T-helper 17 cell (primary cell): ENCODE measurements around the gene JPH2. TPM values are rescaled to one million over a fixed set of nuclear protein-coding genes. Genes with fewer than 3 reads are reported as not detected.
A peak's percentile ranks its signal among the peaks of the same experiment; 100 is the strongest.

Source experiments
- ATAC-seq: fragments of 150-1000 bp; cut with Tn5 transposase; 2 replicates; pipeline ENCODE4 v1.10.0; 2021; ENCODE audit warnings: mild to moderate bottlenecking, moderate library complexity
- DNase-seq, 3 donors: peaks; one replicate each; pipeline versions ENCODE4 v3.0.0 to v3.0.0-alpha.2; 2020 to 2021
- H3K9me3 ChIP-seq: one replicate; pipeline ENCODE4 v1.7.0; 2013; ENCODE audit warnings: low read length, mild to moderate bottlenecking; ENCODE audit not compliant: control insufficient read depth, poor library complexity, severe bottlenecking
- H3K27ac Mint-ChIP-seq: one replicate; pipeline ENCODE4 v1.8.0; 2022; ENCODE audit warnings: mild to moderate bottlenecking, moderate library complexity, mixed read lengths
- H3K27me3 Mint-ChIP-seq: one replicate; pipeline ENCODE4 v1.8.0; 2022; ENCODE audit warnings: mixed read lengths
- H3K36me3 Mint-ChIP-seq: one replicate; pipeline ENCODE4 v1.8.0; 2022; ENCODE audit warnings: low read depth, mixed read lengths
- H3K4me1 Mint-ChIP-seq: one replicate; pipeline ENCODE4 v1.8.0; 2022; ENCODE audit warnings: mild to moderate bottlenecking, mixed read lengths
- H3K4me3 Mint-ChIP-seq: one replicate; pipeline ENCODE4 v1.8.0; 2022; ENCODE audit warnings: mild to moderate bottlenecking, moderate library complexity, mixed read lengths
- total RNA-seq, 4 donors: library from RNA in 2 of 4; stranded (reverse) in 2 of 4; gene quantifications; one replicate each; pipeline ENCODE4 v1.2.3 and lab custom pipeline; 2022 to 2026

JPH2 gene
- total RNA-seq, 2 donors from 2014 or later: not detected

DNA sequence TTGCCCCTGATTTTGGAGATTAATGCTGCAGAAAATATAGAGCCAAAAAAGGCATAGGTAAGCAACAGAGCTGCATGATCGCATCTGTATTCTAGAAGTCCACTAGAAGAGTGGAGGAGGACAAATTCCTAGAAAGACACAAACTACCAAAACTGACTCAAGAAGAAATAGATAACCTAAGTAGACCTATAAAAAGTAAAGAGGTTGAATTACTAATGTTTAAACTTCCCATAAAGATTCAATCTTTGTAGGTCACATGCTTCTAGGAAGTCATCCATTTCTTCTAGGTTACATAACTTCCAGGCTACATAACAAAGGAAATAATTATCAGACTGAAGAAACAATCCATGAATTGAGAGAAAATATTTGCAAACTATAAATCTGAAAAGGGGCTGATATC is 84.4 kb downstream of the JPH2 start:
- H3K27me3 Mint-ChIP-seq: peaks cover 64% of the 10 kb centered on the region
- H3K4me1 Mint-ChIP-seq: no peaks in the 10 kb centered on the region
- peaks cover 2% of the 10 kb centered on the region for H3K36me3 Mint-ChIP-seq
- peaks cover 2% of the 10 kb centered on the region for H3K9me3 ChIP-seq
- DNase-seq (no peak), ATAC-seq (no peak)
- no peak overlapping the region for H3K4me3 Mint-ChIP-seq
- H3K27ac Mint-ChIP-seq: no peak overlapping the region

DNA sequence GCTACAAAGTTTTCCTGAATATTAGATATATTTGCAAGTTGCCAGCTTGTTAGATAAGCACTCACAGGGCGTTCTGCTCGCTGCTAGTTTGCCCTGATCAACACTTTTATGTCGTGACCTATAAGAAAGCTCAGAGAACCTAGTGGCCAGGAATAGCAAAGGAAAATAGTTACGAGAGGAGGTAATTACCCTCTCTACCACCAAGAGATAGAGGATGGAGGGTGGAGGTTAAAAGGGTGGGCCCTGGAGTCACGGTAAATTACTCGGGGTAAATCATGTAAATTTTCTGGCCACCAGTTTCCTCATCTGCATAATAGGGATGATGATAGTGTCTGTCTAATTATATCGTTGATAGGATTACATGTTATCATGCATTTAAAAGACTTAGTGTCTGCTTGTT is 87.2 kb downstream of the JPH2 start:
- no peak overlapping the region for H3K27ac Mint-ChIP-seq
- peaks cover 66% of the 10 kb centered on the region for H3K27me3 Mint-ChIP-seq
- H3K4me1 Mint-ChIP-seq: no peaks in the 10 kb centered on the region
- DNase-seq (no peak), ATAC-seq (no peak)
- H3K36me3 Mint-ChIP-seq: peaks cover 2% of the 10 kb centered on the region
- H3K4me3 Mint-ChIP-seq: no peak overlapping the region
- H3K9me3 ChIP-seq: no peaks in the 10 kb centered on the region

DNA sequence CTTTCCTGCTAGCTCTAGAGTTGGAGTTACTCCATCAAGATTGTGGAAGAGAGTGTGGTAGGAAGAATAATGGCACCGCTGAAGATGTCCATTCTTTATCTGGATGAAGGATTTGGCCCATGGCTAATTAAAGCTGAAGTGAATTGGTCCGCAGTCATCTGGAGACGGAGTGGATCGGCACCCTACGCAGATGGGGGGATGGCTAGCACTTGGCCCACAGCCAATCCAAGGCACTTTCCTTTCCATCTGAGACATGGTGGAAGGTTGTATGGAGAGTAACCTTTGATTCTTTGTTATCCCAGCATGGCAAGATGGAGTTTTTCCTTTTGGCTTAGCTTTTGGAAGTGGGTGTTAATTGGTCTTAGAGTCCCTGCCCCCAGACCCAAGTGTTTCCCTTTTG is 88.3 kb downstream of the JPH2 start:
- Mint-ChIP-seq H3K27ac (no peak overlapping the region), H3K4me3 (no peak overlapping the region), H3K27me3 (peaks cover 64% of the 10 kb centered on the region), H3K4me1 (no peaks in the 10 kb centered on the region), H3K36me3 (peaks cover 2% of the 10 kb centered on the region)
- DNase-seq: no peak
- ATAC-seq: no peak
- H3K9me3 ChIP-seq: no peaks in the 10 kb centered on the region

DNA sequence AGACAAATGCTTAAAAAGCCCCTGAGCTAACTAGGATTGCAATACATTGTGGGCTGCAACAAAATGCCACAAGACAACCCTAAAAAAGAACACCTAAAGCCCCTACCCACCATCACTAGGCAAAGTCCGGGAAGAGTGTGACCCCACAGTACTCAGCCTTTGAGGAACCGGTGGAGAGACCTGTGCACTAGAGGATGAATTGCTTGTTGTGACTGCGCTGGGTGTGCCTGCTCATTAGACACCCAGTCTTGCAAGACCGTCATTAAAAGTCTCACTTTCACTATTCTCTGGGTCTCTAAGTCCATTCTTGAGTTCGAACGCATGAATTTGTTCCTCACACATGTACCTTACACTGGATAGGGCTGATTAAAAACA is 88.7 kb downstream of the JPH2 start:
- Mint-ChIP-seq H3K36me3 (peaks cover 2% of the 10 kb centered on the region), H3K27ac (no peak overlapping the region), H3K4me1 (no peaks in the 10 kb centered on the region), H3K4me3 (no peak overlapping the region), H3K27me3 (peaks cover 64% of the 10 kb centered on the region)
- DNase-seq (no peak), ATAC-seq (no peak)
- H3K9me3 ChIP-seq: no peaks in the 10 kb centered on the region

DNA sequence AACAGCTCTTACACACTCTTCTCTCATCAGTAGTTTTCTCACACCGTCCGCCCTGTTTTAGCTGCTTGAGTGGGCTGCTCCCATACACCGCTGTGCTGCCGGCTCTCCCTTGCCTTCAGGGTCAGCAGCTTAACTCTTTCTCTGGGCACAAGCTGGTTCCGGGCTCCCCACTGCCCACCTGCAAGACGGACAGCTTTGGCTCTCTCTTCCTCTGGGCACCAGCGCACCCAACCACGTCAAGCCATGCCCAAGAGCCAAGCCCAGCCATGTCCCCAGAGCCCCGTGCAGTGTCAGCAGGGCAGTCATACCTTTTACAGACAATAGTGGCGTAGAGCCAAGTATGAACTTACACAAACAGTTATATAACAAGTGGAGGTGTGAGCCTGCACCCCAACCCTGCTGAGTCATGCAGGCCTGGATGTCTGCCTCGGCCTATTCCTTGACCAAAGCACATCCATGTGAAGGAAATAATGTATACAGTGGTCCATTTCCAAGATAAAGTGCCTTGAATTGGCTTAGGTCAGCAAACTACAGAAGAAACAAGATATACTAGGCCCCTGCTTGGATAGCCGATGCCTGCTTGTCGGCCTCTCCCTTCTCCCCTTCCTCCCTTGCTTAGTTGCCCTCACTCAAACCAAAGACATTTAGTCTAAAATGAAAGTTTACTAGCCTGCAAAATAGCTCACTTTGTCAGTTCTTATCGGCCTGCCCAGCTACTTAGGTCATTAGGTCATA is 89.3 kb downstream of the JPH2 start:
- Mint-ChIP-seq H3K4me3 (no peak overlapping the region), H3K27ac (no peak overlapping the region), H3K27me3 (peaks cover 68% of the 10 kb centered on the region), H3K4me1 (peaks cover 2% of the 10 kb centered on the region), H3K36me3 (peaks cover 2% of the 10 kb centered on the region)
- no peaks in the 10 kb centered on the region for H3K9me3 ChIP-seq
- ATAC-seq: no peak
- no peak for DNase-seq

DNA sequence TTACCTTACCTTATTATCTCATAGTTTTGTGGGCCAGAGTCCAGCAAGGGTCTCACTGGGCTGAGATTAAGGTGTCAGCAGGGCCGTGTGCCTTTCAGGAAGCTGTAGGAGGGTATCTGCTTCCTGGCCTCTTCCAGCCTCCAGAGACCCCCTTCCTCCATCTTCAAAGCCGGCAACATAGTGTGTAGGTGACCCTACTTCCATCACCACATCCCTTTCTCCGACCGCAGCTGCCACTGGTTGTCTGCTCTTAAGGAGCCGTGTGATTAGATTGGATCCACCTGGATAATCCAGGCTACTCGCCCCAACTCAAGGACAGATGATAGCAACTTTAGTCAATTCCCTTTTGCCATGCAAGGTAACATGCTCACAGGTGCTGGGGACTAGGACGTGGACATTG is 91.2 kb downstream of the JPH2 start:
- ATAC-seq: no peak

DNA sequence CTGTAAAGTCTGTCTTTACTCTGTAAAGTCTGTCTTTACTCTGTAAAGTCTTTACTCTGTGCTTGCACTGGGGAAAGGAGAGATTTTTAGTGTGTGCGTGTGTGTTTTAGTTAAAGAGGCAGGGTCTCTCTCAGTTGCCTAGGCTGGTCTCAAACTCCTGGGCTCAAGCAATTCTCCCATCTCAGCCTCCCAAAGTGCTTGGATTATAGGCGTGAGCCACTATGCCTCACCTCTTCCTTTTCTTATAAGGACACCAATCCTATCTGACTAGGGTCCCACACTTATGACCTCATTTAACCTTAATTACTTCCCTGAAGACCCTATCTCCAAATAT is 93.8 kb downstream of the JPH2 start:
- Mint-ChIP-seq H3K36me3 (peaks cover 2% of the 10 kb centered on the region), H3K4me1 (peaks cover 6% of the 10 kb centered on the region), H3K4me3 (no peak overlapping the region), H3K27ac (no peak overlapping the region), H3K27me3 (peaks cover 55% of the 10 kb centered on the region)
- no peaks in the 10 kb centered on the region for H3K9me3 ChIP-seq
- no peak for DNase-seq
- no peak for ATAC-seq

More for the DNA sequence above, 91.2 kb downstream of the JPH2 start:
- Mint-ChIP-seq H3K27me3 (peaks cover 77% of the 10 kb centered on the region), H3K4me3 (no peak overlapping the region), H3K36me3 (peaks cover 4% of the 10 kb centered on the region), H3K27ac (no peak overlapping the region), H3K4me1 (peaks cover 6% of the 10 kb centered on the region)
- no peaks in the 10 kb centered on the region for H3K9me3 ChIP-seq
- no peak for DNase-seq

DNA sequence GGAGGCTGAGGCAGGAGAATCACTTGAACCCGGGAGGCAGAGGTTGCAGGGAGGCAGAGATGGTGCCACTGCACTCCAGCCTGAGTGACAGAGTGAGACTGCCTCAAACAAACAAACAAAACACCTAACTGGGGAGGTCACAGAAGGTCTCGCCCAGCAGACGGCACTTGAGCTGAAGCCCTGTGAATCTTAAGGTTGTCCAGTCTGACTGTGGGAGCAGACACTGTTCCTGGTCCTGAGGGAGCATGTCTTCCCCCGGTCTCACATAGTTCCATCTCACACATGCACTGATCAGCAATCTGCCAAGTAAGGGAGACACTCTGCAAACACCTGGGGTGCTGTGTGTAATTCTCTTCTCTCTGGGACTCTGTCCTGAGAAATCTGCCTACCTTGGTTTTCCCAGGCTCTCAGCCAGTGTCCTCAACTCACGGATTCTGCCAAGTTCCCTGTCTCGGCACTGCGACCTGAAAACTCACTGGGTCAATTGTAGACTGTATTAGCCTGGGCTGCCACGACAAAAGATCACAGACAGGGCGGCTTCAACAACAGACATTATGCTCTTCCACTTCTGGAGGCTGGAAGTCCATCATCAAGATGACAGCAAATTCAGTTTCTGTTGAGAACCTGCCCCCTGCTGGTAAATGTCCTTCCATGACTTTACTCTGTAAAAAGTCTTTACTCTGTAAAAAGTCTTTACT is 94.3 kb downstream of the JPH2 start:
- Mint-ChIP-seq H3K27me3 (peaks cover 50% of the 10 kb centered on the region), H3K4me1 (peaks cover 6% of the 10 kb centered on the region), H3K27ac (no peak overlapping the region), H3K4me3 (no peak overlapping the region), H3K36me3 (peaks cover 2% of the 10 kb centered on the region)
- ATAC-seq (peak; percentile 25), DNase-seq (no peak)
- H3K9me3 ChIP-seq: no peaks in the 10 kb centered on the region

DNA sequence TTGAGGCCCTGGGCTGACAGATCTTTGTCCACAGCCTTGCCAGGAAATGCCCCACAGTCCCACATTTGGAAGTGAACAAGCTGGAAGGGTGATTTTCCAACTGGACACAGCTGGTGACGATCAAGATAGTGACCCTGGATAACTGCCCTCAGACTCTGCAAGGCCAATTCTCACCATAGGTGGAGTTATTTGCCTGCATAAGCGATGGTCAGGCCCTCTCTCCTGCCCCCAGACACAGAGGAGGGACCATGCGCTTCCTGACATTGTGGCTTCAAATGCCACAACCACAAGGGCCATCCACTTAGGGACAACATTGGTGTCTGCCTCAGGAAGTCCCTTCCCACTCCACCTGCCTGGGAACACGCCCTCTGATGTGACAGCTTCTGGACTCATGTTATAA is 96.0 kb downstream of the JPH2 start:
- Mint-ChIP-seq H3K4me3 (no peak overlapping the region), H3K27ac (no peak overlapping the region), H3K27me3 (peaks cover 47% of the 10 kb centered on the region), H3K36me3 (peaks cover 2% of the 10 kb centered on the region), H3K4me1 (peaks cover 6% of the 10 kb centered on the region)
- H3K9me3 ChIP-seq: no peaks in the 10 kb centered on the region
- ATAC-seq: no peak
- no peak for DNase-seq

DNA sequence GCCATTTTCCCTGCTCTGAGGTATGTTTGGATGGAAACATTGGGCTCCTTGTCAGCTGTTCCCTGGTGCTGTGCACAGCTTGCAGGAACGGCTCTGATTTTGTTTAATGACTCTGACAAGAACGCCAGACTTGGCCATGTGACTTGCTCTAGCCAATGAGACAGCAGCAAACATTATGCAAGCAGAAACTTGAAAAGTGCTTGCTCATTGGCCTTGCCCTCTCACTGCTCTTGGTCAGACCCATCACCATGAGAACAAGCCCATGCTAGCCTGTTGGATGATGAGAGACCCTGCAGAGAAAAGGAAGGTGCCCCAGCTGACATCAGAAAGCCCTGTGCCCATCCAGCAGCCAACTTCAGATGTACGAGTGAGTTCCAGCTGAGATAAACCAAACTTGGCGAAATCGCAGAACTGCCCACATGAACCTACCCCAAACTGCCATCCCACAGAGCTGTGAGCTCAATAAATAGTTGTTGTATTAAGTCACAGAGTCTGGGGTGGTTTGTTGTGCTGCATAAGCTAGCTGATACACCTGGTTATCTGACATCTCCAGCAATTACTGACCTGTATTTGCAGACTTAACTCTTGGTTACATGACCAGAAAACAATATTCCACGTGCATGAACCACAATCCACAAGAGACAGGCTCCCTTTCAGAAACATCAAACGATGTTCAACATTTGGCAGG is 96.9 kb downstream of the JPH2 start:
- no peak for DNase-seq
- peaks cover 6% of the 10 kb centered on the region for H3K4me1 Mint-ChIP-seq
- peaks cover 43% of the 10 kb centered on the region for H3K27me3 Mint-ChIP-seq
- ATAC-seq: no peak
- peaks cover 2% of the 10 kb centered on the region for H3K36me3 Mint-ChIP-seq
- H3K27ac Mint-ChIP-seq: no peak overlapping the region
- H3K9me3 ChIP-seq: no peaks in the 10 kb centered on the region
- H3K4me3 Mint-ChIP-seq: no peak overlapping the region

DNA sequence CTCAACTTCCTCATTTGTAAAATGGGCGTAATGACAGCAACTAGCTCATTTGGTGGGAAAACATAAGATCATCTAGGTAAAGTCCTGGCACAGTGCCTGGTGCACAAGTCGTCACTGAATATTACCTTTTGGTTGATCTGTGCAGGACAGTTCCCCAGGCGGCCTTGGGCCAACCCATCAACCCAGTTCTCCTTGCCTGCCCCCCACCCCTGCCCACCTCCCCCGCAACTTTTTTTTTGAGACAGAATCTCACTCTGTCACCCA is 99.2 kb downstream of the JPH2 start:
- Mint-ChIP-seq H3K36me3 (peaks cover 2% of the 10 kb centered on the region), H3K27ac (no peak overlapping the region), H3K4me3 (no peak overlapping the region), H3K4me1 (peaks cover 4% of the 10 kb centered on the region), H3K27me3 (peaks cover 22% of the 10 kb centered on the region)
- DNase-seq (no peak), ATAC-seq (no peak)
- H3K9me3 ChIP-seq: no peaks in the 10 kb centered on the region

DNA sequence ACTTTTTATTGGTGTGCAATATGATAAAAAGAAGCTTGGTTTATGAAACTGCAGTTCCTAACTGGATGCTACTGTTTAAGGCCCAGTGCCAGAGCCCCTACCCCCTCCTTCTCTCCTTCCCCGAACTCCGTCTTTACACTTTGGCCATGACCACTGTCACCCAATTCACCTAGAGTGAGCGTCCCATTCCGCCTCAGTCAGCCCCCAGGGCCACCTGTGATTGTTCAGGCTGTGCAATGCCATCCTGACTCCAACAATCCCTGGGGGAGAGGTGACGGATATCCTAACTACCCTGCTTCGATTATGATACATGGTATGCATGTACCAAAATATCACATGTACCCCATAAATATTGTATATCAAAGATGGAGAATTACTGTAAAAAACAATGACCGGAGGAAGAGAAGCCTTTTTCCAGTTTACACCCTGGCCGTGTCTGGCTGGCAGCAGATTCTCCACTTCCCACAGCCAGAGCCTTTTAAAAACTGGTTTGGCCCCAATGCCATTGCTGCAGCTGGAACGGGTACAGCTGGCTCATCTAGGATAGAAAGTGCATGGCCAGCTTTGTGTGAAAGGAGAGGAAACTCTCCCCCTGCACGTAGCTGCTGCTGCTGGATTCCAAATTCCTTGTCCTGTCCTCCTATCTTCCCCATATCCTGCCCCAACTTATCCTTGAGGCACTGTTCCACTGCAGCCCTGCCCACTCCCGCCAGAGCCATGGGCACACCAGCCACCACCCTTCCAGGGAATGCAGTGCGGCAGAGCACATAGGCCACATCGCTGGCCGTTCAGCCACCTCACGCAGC is 99.7 kb downstream of the JPH2 start:
- H3K9me3 ChIP-seq: no peaks in the 10 kb centered on the region
- Mint-ChIP-seq H3K27ac (no peak overlapping the region), H3K4me1 (peaks cover 4% of the 10 kb centered on the region), H3K27me3 (peaks cover 17% of the 10 kb centered on the region), H3K36me3 (peaks cover 2% of the 10 kb centered on the region), H3K4me3 (no peak overlapping the region)
- DNase-seq (no peak), ATAC-seq (no peak)
